HEK293 (cell line): ENCODE data around the gene CCDC142.

Source experiments
- CTCF ChIP-seq: fragments of 450-650 bp; formaldehyde crosslinking; IDR thresholded peaks from 2 replicates; pipeline ENCODE4 v1.5.1; 2016; ENCODE audit warnings: missing biosample characterization, missing genetic modification characterization
- ZFP69B ChIP-seq: fragments of 450-650 bp; formaldehyde crosslinking; IDR thresholded peaks from 2 replicates; pipeline ENCODE4 v1.5.1; 2016; ENCODE audit warnings: missing biosample characterization, missing genetic modification characterization
- ZNF23 ChIP-seq: fragments of 450-650 bp; formaldehyde crosslinking; IDR thresholded peaks from 2 replicates; pipeline ENCODE4 v1.5.1; 2016; ENCODE audit warnings: missing biosample characterization, missing genetic modification characterization, borderline replicate concordance

- no peak for TF ChIP-seq ZNF23
- TF ChIP-seq CTCF (tag by site-specific recombination), result no peak
- TF ChIP-seq ZFP69B (tag by site-specific recombination), result no peak
Measured at GRCh38 chr2:74526649-74527230, 43.9 kb upstream of the CCDC142 start.
